ENCODE measurements around the gene RPL10A.

- no peak for TF ChIP-seq CTCF (IDR thresholded peaks at IDR 0.05)
- no peak for TF ChIP-seq POLR2A (IDR thresholded peaks at IDR 0.05)
Observed at GRCh38 chr6:35505999-35506412, 37.8 kb downstream of the RPL10A start.
